GM10847 (cell line): ENCODE data around the gene MALRD1.

ENCODE experiments used
- POLR2A ChIP-seq: IDR thresholded peaks from 2 replicates; pipeline ENCODE4 v1.6.1; 2011; ENCODE audit not compliant: insufficient read length; ENCODE audit errors: extremely low read depth

Gene MALRD1

DNA sequence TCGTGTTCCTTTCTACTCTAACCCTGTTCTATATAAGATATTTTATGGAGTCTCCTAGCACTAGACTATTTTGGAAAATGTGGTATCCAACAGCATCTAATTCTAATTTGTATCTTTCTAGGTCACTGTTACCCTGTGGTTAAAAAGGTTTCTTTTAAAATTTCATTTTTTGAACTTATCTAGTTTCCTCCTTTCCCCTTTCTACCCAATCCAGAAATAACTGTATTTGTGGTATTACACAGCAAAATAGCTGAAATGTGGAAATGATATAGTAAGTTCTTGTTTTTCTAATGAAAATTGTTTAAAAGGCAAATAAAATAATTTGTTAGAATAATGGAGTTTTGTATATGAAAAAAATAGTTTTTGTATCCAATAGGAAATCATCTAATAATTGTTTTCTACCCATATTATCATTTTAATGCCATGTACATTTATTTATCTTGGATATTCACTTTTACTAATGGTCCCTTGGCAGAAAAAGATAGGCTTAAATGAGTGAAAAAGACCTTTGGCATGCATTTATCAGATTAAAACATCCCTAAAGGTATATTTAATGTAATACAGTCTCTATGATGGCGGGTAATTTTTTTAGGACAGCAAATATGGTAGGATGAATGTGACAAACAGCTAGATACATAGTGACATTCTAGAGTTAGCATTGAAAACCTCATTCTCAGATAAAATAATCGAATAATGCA, 592.1 kb downstream of the MALRD1 start:
- TF ChIP-seq POLR2A = no peak

DNA sequence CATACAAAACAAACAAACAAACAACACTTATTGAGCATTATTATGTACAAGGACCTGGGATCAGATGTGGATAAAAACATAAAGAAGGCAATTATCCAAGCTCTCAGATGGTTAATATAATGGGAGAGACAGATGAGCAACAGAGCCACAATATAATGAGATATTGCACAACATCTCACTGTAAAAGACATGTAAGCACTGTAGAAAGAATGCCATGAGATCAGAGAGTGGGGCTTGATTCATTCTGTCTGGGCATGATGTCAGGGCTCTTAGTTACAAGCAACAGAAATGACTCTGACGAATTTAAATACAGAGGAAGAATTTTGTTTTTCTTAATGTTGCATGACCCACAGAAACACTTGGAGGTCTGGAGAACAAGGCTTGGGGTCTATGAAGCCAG, 602.9 kb downstream of the MALRD1 start:
- TF ChIP-seq POLR2A = no peak

DNA sequence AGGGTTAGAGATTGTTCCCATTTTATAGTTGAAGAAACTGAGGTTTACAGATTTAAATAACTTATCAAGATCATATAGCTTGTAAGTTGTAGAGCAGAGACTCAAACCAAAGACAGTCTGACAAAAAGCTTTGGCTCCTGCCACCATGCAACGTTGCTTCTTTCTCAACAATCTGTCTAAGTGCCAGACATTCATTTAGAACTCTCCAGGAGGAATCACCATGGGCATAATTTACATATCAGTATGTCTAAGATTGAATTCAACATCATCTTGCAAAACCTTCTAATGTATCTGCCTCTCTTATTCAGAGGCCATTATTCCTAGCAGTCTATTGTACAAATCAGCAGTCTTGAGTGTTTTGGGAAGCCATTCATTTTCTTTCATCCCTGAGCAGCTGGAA, 604.1 kb downstream of the MALRD1 start:
- TF ChIP-seq POLR2A = no peak

DNA sequence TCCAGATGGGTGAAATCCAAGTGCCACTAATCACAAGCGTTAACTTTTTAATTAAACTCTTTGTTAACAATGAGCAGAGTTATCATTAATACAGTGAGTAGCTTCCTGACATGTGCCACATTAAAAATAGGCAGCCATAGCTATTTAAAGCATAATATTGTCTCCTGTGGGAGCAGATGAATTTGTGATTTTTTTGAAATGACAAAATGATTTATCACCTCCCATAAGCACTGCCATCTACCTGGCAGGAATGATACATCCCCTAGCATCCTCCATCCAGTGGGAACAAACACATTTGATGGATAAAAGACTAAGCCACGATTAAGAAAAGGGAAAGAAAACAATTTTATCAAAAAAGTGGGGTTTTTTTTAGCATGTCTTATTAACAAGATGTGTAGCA, 605.3 kb downstream of the MALRD1 start:
- TF ChIP-seq POLR2A = no peak

DNA sequence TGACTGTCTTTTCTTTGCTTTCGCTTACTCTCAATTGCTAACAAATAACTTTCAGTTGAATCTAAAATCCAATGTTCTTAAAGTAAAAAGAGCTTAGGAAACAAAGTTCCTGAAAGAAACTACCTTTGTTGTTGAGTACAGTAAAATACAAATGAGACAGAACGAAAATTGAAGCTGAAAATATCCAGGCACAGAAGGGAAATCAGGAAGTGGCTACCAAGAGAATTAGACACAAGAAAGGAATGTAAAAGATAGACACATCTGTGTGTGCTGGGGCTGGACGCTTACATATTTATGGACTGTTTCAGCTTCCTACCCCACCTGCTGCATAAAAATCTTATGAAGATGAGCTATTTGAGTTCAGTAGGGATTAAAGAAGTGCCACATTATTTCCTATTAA, 606.0 kb downstream of the MALRD1 start:
- no peak for TF ChIP-seq POLR2A

DNA sequence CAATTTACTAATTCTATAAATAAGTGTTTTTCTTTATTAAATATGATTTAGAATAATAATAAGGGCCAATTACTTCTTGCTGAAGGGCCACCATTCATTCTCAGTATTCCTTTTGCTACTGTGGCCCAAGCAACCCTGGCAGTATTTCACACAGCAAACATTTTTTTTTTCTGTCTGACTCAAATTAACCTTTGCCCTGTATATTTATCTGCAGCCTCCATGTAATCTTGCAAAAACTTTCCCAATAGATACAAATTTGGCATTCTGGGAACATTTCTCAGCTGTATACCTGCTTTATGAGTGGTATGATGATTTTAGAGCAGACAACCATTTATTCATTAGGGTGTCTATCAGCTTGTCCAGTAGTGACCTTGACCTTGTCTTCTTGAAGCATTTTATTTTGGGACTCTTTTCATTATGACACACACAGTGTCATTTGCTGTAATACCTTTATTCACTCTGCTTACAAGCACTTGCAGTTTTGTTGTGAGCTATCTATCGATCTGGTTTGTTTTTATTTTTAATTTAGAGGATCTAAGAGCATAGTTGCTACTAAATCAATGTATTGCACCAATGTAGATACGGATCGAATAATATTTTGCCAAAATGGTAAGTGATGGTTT, 607.9 kb downstream of the MALRD1 start:
- TF ChIP-seq POLR2A = no peak

DNA sequence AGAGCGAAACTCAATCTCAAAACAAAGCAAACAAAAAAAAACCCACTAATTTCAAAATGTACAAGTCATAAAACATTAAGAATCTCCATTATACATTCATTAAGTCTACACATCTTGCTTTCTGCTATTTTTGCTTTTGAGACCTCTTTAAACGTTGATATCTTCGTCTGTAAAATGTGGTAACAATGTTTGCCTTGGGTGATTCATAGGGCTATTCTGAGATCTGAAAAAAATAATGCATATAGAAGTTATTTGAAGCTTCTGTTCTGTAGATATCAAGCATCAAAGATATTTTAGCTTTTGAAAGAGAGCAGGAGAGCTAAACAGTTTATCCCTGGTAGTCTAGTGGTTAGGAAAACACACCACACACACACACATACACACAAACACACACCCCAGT, 609.5 kb downstream of the MALRD1 start:
- TF ChIP-seq POLR2A = no peak

DNA sequence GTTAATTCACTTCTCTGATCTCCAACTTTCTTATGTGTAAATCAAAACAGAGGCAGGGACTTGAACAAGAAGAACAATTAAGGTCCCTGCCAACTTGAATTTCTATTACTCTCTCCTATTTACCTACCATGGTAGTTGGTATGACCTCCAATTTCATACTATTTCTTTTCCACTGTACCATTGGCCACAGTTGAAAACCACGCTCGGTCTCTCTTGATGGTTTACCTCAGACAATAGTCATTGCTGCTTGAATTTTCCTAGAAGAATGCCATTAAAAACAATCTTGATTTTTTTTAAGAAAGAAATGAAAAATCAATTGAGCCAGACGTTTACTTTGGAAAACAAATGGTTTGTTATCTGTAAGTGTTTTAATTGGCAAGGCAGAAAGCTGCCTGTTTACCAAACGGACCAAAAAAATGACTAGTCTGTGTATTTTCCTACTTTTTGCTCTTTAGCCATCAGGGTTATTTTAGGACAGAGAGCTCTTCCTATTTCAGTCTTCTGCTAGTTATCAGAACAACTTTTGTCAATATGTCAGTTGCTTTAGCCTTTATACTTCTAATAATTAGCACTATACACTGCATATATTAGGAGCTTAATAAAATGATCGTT, 610.1 kb downstream of the MALRD1 start:
- TF ChIP-seq POLR2A = no peak

DNA sequence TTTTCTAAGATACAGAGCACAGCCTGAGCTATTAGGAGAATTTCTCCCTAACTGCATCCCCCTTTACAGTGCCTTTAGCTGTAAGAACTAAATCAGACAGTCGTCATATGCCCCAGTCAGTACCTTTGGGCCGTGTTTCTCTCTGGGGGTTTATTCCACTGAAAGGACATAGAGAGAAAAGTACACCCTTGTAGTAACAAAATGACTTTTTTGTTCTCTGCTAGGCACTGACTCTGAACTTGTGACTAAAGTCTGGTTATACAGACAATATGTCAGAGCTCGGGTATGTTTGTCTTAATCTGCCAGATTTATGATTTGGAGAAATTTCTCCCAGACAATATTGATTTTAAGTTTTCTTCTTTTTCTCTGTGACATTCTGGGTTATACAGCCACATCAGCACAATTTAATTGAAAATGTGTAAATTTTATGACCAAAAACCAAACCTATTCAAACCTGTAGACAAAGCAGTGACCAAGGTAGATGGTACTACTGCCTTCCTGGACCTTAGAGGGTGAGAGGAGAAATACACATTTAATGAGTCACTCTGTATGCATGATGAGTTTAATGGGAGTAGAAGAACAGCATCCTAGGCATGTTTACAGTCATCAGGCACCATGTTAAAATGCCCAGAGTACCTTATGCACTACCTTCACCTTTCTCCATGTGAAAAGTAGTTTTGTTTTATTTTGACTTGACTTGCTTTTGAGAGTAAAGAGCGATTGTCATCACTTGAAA, 611.5 kb downstream of the MALRD1 start:
- no peak for TF ChIP-seq POLR2A

DNA sequence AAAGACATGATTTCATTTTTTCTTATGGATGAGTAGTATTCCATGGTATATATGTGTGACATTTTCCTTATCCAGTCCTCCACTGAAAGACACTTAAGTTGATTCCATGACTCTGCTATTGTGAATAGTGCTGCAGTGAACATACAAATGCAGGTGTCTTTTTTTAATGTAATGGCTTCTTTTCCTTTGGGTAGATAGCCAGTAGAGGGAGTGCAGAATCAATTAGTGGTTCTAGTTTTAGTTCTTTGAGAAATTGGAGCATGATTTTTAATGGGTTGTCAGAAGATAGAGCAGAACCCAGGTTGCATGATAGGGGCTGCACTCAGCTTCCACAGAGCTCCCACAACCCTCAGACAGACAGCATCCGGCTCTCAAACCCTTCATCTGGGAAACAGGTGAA, 614.7 kb downstream of the MALRD1 start:
- no peak for TF ChIP-seq POLR2A

DNA sequence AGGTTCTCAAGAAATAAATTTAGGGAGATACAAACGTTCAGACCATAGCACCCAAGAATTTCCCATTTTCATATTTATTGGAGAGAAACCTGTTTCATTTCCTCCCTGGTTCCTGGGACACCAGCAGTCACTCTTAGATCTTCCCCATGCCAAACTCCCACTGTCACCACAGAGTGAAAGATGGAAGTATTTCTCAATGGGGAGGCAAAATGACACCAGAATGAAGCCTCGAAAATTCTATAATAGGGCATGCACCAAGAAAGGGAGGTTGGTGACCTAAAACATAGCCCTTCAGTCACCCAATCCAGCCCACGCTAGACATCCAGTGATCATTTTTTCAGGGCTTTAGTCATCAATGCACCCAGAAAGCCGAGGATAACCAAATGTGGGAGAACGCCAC, 619.5 kb downstream of the MALRD1 start:
- TF ChIP-seq POLR2A = no peak

DNA sequence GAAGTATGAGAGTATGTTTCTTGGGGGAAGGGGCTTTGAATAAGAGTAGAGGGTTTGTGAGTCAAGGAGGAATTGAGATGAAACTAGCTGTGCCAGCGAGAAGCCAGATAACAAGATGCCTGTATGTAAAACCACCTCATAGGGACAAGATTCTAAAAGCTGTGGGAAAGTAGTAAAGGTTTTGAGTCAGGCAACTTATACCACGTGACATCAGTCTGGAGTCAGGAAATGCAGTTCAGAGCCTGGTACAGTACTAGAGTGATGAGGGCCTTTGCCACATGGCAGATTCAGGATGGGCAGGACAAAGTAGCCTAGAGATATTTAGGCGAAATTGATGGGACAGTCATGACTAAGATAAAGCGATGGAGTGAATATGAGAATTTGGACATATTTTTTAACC, 627.5 kb downstream of the MALRD1 start:
- TF ChIP-seq POLR2A = no peak

DNA sequence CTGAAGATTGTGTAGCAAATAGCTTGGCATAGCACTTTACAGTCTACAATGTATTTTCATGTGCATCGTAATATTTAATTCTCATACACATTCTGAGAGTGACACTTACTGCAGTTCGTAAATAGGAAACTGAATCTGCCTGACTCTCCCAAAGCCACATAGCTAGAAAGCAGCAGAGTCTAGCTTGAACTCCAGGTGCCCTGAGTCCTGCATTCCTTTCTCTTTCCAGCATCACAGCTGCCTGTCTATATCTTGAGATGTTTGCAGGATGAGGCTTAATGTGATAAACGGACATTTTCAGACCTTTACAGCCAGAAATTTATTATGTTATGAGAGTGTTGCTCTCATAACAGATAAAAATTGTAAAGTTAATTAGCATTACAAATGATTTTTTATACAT, 634.8 kb downstream of the MALRD1 start:
- no peak for TF ChIP-seq POLR2A

DNA sequence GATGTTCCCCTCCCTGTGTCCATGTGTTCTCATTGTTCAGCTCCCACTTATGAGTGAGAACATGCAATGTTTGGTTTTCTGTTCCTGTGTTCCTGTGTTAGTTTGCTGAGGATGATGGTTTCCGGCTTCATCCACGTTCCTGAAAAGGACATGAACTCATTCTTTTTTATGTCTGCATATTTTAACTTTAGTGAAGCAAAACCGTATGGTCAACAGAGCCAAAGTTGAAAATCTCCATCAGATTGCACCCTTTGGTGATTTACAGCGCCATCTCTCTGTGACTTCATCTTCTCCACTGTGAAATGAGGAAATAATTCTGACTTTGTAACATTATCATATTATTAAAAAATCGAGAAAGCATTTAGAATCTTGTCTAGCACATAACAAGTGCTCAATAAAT, 635.4 kb downstream of the MALRD1 start:
- no peak for TF ChIP-seq POLR2A

DNA sequence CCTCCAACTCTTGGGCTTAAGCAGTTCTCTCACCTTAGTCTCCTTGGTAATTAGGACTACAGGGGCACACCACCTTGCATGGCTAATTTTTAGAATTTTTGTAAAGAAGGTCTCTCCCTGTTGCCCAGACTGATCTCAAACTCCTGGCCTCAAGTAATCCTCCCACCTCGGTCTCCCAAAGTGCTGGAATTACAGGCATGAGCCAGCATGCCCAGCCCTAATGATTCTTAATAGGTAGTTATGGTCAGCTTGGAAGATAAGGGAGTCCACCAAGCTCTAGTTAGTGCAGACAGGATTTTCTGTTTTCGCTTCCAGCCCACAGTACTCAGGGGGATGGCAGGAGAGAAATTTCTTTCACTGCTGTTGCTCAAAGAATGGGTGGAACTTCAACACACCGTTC, 639.7 kb downstream of the MALRD1 start:
- no peak for TF ChIP-seq POLR2A

DNA sequence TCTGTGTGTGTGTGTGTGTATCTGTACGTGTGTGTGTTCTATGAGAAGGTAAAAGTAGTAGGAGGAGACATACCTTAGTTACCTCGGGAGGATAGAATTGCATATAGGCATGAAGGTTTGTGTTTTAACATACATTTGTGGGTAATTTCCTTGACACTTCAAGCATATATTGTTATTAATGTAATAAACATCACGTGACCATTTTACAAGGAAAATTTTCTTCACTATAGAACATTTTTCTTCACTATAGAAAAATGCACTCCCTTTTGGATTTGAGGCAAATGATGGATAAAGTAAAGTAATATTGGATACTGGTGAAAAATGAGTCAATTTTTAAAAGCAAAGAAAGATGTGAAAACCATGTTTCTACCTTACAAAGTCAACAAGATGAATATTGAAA, 640.6 kb downstream of the MALRD1 start:
- no peak for TF ChIP-seq POLR2A
